ENCODE results near the gene CCDC146. TPM values are rescaled to one million over a fixed set of nuclear protein-coding genes. Genes with fewer than 3 reads are reported as not detected.
A peak's percentile ranks its signal among the peaks of the same experiment; 100 is the strongest.

CCDC146 gene
- total RNA-seq, 1 donor from 2014 or later, result 0.79 TPM

GRCh38 chr7:77284005-77284404 is 161.6 kb downstream of the CCDC146 start:
- DNase-seq (ENCODE audit: low read depth in 2 of 2), result no peak

GRCh38 chr7:77284616-77285015 is 162.2 kb downstream of the CCDC146 start:
- peak in 1 of 2 donors; percentile 26 for DNase-seq (ENCODE audit: low read depth in 2 of 2)

DNA sequence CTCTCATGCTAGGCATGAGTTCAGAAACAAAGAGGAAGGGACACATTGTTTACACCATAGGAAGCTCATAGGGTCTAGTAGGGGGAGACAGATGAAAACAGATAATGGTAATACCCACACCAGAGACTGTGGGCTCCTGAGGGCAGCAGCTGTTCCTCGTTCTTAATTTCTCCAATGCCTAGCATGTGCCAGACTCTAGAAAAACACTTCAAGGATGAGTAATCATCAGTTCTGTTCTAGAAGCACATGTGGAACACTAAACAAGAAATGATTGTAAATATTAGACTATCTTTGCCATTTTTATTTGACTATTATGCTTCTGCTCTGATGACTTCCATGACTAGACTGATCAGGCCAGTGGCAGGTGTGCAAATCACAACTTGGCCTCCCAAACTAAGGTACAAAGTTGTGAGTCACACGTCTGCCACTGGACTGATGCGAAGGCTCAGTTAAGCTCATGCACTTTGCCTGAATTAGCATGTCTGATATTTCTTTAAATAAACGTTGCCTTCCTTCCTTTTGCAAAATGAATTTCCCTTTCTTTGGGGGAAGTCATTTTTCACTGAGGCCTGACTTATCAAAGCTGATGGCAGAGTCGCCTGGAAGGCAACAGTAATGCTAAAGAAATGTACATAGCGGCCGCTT is 166.4 kb downstream of the CCDC146 start:
- DNase-seq (ENCODE audit: low read depth in 2 of 2), result peak; percentile 9 to 84

- DNase-seq (ENCODE audit: low read depth in 2 of 2), result no peak
Observed at GRCh38 chr7:77289387-77289786, 167.0 kb downstream of the CCDC146 start.

DNA sequence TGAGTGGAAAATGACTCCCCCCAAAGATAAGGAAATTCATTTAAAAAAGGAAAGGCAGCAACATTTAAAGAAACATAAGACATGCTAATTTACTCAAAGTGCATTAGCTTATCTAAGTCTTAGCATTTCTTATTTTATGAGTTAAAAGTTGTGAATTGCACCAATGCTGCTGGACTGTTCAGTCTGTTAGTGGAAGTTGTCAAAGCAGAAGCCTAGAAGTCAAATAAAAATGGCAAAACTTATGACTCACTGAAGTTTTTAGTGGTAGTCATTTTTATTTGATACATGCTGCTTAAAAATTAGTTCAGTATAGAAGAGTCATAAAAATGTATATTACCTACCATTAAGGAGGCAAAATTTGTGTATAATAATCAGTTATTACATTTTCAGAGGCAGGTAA is 168.0 kb downstream of the CCDC146 start:
- DNase-seq (ENCODE audit: low read depth in 2 of 2), result no peak

DNA sequence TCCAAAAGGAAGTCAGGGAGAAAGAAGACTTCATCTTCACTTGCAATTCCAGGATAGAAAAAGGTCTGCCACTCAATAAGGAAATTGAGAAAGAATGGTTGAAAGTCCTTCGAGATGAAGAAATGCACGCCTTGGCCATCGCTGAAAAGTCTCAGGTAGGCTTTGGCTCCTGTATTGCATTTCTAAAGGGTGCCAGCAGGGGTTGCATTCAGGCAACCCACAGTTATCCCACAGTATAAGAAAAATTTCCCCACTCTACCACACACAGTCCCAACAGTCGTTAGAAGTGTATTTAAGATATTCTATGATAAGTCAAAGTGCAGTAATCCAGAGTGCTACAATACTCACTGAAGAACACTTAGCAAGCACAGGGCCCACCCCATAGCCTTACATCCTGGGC is 170.6 kb downstream of the CCDC146 start:
- DNase-seq (ENCODE audit: low read depth in 2 of 2), result no peak

DNA sequence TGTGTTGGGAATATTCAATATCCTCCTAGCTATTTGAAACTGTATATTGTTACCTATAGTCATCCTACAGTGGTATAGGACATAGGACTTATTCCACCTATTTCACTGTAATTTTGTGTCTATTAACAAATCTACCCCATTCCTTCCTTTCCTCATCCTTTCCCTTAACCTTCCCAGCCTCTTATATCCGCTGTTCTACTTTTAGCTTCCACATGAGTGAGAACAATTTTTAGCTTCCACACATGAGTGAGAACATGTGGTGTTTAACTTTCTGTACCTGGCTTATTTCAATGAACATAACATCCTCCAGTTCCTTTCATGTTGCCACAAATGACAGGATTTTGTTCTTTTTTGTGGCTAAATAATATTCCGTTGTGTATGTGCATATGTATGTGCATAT is 173.1 kb downstream of the CCDC146 start:
- no peak for DNase-seq (ENCODE audit: low read depth in 2 of 2)

DNA sequence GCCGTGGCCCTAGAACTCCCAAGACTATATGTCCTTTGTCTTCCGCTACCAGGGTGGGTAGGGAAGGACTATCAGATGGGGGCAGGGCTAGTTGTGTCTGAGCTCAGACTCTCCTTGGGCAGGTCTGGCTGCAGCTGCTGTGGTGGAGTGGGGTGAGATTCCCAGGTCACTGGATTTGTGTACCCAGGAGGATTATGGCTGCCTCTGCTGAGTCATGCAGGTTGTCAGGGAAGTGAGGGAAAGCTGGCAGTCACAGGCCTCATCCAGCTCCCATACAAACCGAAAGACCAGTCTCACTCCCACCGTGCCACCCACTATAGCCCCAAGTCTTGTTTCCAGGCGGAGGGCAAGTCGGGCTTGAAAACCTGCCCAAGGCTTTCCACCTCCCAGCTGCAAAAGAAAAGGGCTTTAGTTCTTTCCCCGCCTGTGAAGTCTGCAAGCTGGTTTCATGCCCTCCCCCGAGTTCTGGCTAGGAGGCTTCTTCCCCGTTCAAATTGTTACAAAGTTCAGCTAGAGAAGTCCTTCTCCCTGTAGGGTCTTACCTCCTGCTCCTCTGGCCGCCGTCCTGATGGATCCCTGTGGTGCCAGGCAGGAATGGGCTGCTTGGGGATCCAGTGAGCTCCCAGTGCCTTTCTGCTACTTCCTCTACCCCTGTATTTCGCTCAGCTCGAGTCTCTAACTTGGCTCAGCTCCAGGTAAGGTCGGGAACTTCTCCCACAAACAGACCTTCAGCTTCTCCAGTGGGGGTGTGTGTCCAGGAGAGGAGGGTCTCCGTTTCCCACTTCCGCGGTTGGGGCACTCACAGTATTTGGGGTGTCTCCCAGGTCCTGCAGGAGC is 184.0 kb downstream of the CCDC146 start:
- no peak for DNase-seq (ENCODE audit: low read depth in 2 of 2)

DNA sequence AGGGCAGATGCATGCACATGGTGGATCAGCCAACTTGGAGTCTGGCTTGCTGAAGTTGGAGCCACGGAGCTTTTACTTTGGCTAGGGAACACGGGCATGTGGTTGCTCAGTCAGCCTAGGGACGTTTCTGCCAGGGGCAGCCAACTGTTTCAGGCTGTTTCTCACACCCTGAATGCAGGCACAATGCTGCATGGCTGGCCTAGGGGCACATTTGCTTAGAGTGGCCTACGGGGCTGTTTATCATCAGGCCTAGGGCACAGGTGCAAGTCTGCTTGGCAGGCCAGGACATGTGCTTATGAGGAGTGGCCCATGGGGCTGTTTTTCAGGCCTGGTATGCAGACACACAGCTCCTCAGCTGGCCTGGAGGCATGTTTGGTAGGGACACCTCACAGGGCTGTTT is 186.4 kb downstream of the CCDC146 start:
- no peak for DNase-seq (ENCODE audit: low read depth in 2 of 2)

DNA sequence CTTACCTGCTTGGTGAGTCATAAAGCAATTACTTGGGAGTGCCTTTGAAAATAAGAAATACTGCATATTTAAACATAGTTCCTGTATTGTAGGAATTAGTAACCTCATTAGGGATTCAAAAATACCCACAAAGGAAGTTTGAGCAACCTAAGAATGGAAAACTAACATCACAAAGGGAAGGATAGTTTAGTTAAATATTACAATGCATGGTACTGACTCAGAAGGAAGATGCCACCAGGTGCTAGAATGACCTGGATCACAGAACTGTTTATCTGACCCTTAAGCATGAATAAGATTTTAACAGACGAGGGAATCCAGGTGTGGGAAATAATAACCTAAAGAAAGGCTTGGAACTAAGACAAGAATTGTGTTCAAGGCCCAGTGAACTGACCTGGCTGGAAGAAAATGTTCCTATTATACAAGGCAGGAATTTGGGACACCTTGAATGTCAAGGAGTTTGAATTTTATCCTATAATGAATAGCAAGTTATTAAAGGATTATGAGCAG is 187.4 kb downstream of the CCDC146 start:
- no peak for DNase-seq (ENCODE audit: low read depth in 2 of 2)

DNA sequence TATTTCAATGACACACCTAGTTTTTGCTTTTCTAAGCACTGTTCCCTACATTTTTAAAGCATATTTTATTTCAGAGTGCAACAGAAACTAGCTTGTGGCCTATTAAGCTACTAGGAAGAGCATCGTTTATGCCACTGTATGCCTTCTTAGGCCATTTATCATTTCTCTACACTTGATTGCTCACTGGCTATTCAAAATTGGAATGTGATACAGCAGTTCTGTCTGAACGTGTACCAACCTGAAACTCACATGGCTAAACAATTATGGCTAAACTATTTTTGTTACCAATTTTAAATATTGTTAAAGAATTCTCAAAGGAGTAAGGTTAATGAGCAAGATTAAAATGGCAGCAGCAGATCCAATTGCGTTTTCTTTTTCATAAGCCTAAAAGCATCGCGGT is 188.6 kb downstream of the CCDC146 start:
- DNase-seq (ENCODE audit: low read depth in 2 of 2), result no peak

- no peak for DNase-seq (ENCODE audit: low read depth in 2 of 2)
Observed at GRCh38 chr7:77313085-77313484, 190.7 kb downstream of the CCDC146 start.

GRCh38 chr7:77313876-77314480 is 191.6 kb downstream of the CCDC146 start:
- DNase-seq (ENCODE audit: low read depth in 2 of 2), result no peak

DNA sequence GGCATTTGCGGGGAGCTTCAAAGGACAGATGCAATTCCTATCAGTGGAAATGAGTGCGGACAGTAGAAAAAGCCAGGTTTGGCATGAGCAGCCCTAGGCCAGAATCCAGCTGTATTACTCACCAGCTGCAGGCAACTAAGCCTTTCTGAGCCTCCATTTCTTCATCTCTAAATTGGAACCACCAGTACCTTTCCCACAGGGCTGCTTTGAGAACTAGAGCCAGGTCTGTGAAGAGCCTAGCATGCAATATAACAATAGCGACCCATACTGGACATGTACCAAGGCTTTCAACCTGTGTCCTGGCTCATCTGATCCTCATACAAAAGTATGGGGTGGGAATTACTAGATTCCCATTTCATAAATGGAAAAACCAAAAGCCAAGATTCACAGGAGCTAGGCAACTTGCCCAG is 192.8 kb downstream of the CCDC146 start:
- no peak for DNase-seq (ENCODE audit: low read depth in 2 of 2)

DNA sequence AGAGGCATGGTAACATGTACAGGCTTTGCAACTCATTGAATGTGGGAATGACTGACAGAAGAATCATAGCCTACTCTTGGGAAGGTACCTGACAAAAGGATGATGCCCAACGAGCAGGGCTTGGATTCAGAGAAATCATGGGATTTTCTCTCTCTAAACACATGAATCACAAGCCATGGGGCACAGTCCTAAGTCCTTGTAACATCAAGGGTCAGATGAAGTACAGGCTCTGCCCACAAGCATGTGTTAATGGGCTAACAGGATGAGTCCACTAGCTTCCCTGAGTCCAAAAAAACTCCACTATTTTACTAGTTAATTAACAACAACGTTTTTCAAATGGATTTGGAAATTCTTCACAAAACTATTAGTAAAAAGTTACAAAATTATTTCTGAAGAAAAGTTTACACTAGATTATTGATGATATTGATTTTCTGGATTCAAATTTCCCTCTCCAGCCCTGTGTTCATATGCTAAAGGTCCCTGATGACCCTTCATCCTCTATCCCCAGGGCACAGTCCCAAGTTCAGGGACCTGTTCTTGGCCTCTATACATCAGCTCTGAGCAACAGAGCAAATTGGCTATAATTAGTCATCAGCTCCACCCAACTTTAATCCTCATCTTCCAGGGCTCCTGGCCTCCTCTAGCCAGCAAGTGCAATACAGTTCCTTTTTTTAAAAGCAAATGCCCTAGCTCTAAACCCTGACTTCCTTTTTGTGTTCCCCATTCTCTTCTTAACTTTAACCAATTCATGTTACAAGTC is 194.0 kb downstream of the CCDC146 start:
- DNase-seq (ENCODE audit: low read depth in 2 of 2), result no peak

DNA sequence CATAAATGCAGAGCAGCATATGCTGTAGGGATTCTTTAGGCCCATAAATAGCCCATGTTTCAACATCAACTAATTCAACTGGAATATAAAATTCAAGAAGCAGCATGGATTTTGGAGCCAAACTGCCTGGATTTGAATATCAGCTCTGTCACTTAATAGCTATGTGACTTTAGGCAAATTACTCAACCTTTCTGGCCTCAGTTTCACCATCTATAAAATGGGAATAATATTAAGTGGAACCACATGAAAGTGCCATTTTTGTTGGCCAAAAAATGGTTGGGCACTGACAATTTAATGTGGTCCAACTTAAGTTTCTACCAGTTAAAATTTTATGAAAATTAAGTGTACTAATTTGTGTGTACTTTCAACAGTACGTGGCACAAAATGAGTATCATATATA is 195.6 kb downstream of the CCDC146 start:
- DNase-seq (ENCODE audit: low read depth in 2 of 2), result no peak

- DNase-seq (ENCODE audit: low read depth in 2 of 2), result peak in 1 of 2 donors; percentile 39
Observed at GRCh38 chr7:77320137-77320536, 197.7 kb downstream of the CCDC146 start.

DNA sequence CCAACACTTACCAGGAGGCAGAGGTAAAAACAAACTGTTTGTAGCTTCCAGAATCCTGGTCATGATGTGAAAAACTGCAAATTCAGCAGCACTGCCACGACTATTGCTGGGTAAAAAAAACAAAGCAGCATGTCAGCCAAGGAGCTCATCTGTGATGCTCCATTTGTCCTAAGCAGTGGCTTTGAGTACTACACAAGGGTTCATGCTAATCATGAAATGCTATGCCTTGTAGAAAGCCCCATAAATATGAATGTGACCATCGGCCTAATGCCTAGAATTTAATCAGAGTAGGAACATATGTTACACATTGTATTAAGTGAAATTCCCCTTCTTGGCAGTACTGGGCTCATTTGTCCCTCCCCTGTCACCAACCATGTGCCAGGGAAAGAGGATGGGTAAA is 198.3 kb downstream of the CCDC146 start:
- DNase-seq (ENCODE audit: low read depth in 2 of 2), result no peak

DNA sequence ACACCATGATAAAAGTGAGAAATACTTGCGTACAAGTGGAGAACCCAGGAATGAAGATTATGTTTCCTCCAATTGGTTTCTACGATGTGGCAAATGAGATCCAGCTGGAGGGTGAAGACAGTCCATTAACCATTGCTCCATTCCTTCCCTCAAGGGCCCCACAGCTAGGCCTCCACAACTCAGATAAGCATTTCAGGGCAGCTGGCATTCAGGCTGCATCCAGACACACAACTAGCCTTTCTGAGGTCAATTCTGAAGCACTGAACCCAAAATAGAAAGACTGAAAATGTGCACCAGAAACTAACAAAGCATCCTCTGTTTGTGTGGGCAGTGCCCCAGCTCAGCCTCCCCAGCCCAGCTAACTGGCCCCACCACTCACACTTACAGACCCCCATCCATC is 198.9 kb downstream of the CCDC146 start:
- no peak for DNase-seq (ENCODE audit: low read depth in 2 of 2)

GRCh38 chr7:77326131-77326530 is 203.7 kb downstream of the CCDC146 start:
- DNase-seq (ENCODE audit: low read depth in 2 of 2), result peak in 1 of 2 donors; percentile 44

GRCh38 chr7:77327067-77327931 is 204.9 kb downstream of the CCDC146 start:
- peak; percentile 55 to 83 for DNase-seq (ENCODE audit: low read depth in 2 of 2)

Measured in lung microvascular endothelial cell (primary cell).